ENCODE measurements around the gene ST6GAL1.
"Not testable (repeated sequence)": the region's sequence is repeated elsewhere in the genome, so short reads cannot be mapped to it uniquely, and the experiment has no call there.

ST6GAL1 gene

GRCh38 chr3:186971106-186971505 is 40.8 kb downstream of the ST6GAL1 start:
- not testable (repeated sequence) for DNase-seq

GRCh38 chr3:186971578-186971977 is 41.3 kb downstream of the ST6GAL1 start:
- DNase-seq: no peak

- DNase-seq: no peak
These were observed 43.4 kb downstream of the ST6GAL1 start for GRCh38 chr3:186973702-186974101.

GRCh38 chr3:186974824-186975313 is 44.5 kb downstream of the ST6GAL1 start:
- no peak for DNase-seq

GRCh38 chr3:186975726-186976125 is 45.4 kb downstream of the ST6GAL1 start:
- no peak for DNase-seq

GRCh38 chr3:186976837-186977750 is 46.8 kb downstream of the ST6GAL1 start:
- no peak for DNase-seq

GRCh38 chr3:186978712-186979111 is 48.4 kb downstream of the ST6GAL1 start:
- no peak for DNase-seq

- no peak for DNase-seq
These were observed 49.5 kb downstream of the ST6GAL1 start for GRCh38 chr3:186979852-186980251.

- DNase-seq: no peak
These were observed 50.7 kb downstream of the ST6GAL1 start for GRCh38 chr3:186980989-186981388.

GRCh38 chr3:186983659-186984058 is 53.3 kb downstream of the ST6GAL1 start:
- no peak for DNase-seq

- no peak for DNase-seq
These were observed 53.7 kb downstream of the ST6GAL1 start for GRCh38 chr3:186984064-186984463.

- no peak for DNase-seq
These were observed 55.5 kb downstream of the ST6GAL1 start for GRCh38 chr3:186985661-186986364.

GRCh38 chr3:186986406-186986805 is 56.1 kb downstream of the ST6GAL1 start:
- no peak for DNase-seq

- no peak for DNase-seq
These were observed 56.5 kb downstream of the ST6GAL1 start for GRCh38 chr3:186986816-186987215.

GRCh38 chr3:186988806-186989205 is 58.5 kb downstream of the ST6GAL1 start:
- DNase-seq: no peak

- DNase-seq: no peak
These were observed 59.1 kb downstream of the ST6GAL1 start for GRCh38 chr3:186989429-186989828.

- DNase-seq: no peak
These were observed 60.0 kb downstream of the ST6GAL1 start for GRCh38 chr3:186990277-186990676.

GRCh38 chr3:186990878-186991308 is 60.6 kb downstream of the ST6GAL1 start:
- no peak for DNase-seq

- DNase-seq: no peak
These were observed 61.1 kb downstream of the ST6GAL1 start for GRCh38 chr3:186991470-186991869.

GRCh38 chr3:186992096-186992495 is 61.8 kb downstream of the ST6GAL1 start:
- DNase-seq: not testable (repeated sequence)

GRCh38 chr3:186993210-186993782 is 63.0 kb downstream of the ST6GAL1 start:
- DNase-seq: no peak

- no peak for DNase-seq
These were observed 64.0 kb downstream of the ST6GAL1 start for GRCh38 chr3:186994000-186994955.
